GM12878 (cell line): ENCODE measurements around the gene LYPD5. TPM values are rescaled to one million over a fixed set of nuclear protein-coding genes. Genes with fewer than 3 reads are reported as not detected.
A peak's percentile ranks its signal among the peaks of the same experiment; 100 is the strongest.

ENCODE experiments used
- BCLAF1 ChIP-seq: fragments of 450-650 bp; IDR thresholded peaks from 2 replicates; pipeline ENCODE4 v1.6.1; 2017; ENCODE audit warnings: antibody characterized with exemption, mild to moderate bottlenecking, moderate library complexity
- CUX1 ChIP-seq: IDR thresholded peaks from 2 replicates; pipeline ENCODE4 v1.6.1; 2012; ENCODE audit warnings: improper control_type of control experiment, low read depth, low read length; ENCODE audit not compliant: insufficient replicate concordance
- E4F1 ChIP-seq: fragments of 450-650 bp; IDR thresholded peaks from 2 replicates; pipeline ENCODE4 v1.6.1; 2018; ENCODE audit warnings: borderline replicate concordance, mild to moderate bottlenecking; ENCODE audit not compliant: partially characterized antibody
- ELK1 ChIP-seq: IDR thresholded peaks from 2 replicates; pipeline ENCODE4 v1.6.1; 2012; ENCODE audit warnings: low read depth, low read length, improper control_type of control experiment
- GATAD2B ChIP-seq: fragments of 450-650 bp; conservative IDR thresholded peaks from 2 replicates; pipeline ENCODE4 v1.6.1; 2017; ENCODE audit warnings: low read depth, mild to moderate bottlenecking, moderate library complexity
- HDAC2 ChIP-seq: fragments of 200-600 bp; sonication (generic); IDR thresholded peaks from 2 replicates; pipeline ENCODE4 v1.6.1; 2017
- MYB ChIP-seq: fragments of 150-350 bp; IDR thresholded peaks from 2 replicates; pipeline ENCODE4 v1.6.1; 2014; ENCODE audit warnings: mild to moderate bottlenecking, low read depth, low read length, borderline replicate concordance
- NFXL1 ChIP-seq: fragments of 450-650 bp; IDR thresholded peaks from 2 replicates; pipeline ENCODE4 v1.6.1; 2017; ENCODE audit warnings: antibody characterized with exemption, mild to moderate bottlenecking, borderline replicate concordance
- POLR2A ChIP-seq: IDR thresholded peaks from 2 replicates; pipeline ENCODE4 v1.6.1; 2011; ENCODE audit warnings: low read depth, mild to moderate bottlenecking, low read length
- RBBP5 ChIP-seq: fragments of 200-600 bp; sonication (generic); conservative IDR thresholded peaks from 2 replicates; pipeline ENCODE4 v1.6.1; 2016
- SIX5 ChIP-seq: IDR thresholded peaks from 2 replicates; pipeline ENCODE4 v1.6.1; 2011; ENCODE audit warnings: mild to moderate bottlenecking, low read depth, low read length, moderate library complexity; ENCODE audit not compliant: severe bottlenecking
- SKIL ChIP-seq: fragments of 450-650 bp; IDR thresholded peaks from 2 replicates; pipeline ENCODE4 v1.6.1; 2017; ENCODE audit warnings: mild to moderate bottlenecking, low read depth, inconsistent platforms; ENCODE audit not compliant: poor library complexity, severe bottlenecking
- TCF3 ChIP-seq: IDR thresholded peaks from 2 replicates; pipeline ENCODE4 v1.6.1; 2012; ENCODE audit warnings: low read depth, mild to moderate bottlenecking, low read length, borderline replicate concordance; ENCODE audit not compliant: insufficient read depth
- polyA plus RNA-seq, 11 experiments: library from polyadenylated mRNA; depleted of rRNA in 4 of 11; unstranded in 6 of 11; stranded (reverse) in 5 of 11; fragments of >200 nt; fragmentation: Nextera tagmentation in 4 of 11; fragmentation: Illumina TruSeq in 1 of 11; extraction: Ambion mirVana in 4 of 11; extraction: Trizol in 1 of 11; gene quantifications; 1 replicate in 1 of 11; 2 replicates in 10 of 11; pipeline versions ENCODE4 v1.2.1 to v1.2.3, GENCODE V29; 2011 to 2016; ENCODE audit warnings: inconsistent platforms in 2 of 11, missing spikeins in 2 of 11, low read depth in 1 of 11
- total RNA-seq, 4 experiments: library from RNA; depleted of rRNA in 3 of 4; stranded (reverse); fragments of >200 nt in 3 of 4; fragmentation: Illumina TruSeq in 1 of 4; extraction: Trizol in 1 of 4; gene quantifications; 2 replicates each; pipeline versions ENCODE4 v1.2.1 to v1.2.3, GENCODE V29; 2013 to 2021

The LYPD5 gene
- total and polyA plus RNA-seq, 10 of the 15 experiments (the other 5 are each of a cell fraction or from before 2014, with no cell fraction given), result 0.04 to 2.2 (median 0.69) TPM; not detected in 1

GRCh38 chr19:43763473-43763939 lies 38.7 kb downstream of the LYPD5 start (continued):
- no peak for TF ChIP-seq MYB
- TF ChIP-seq SIX5, result no peak
- TF ChIP-seq BCLAF1, result no peak
- TF ChIP-seq CUX1, result no peak
- peak; percentile 49; the same call in 1 of the 2 replicates for TF ChIP-seq POLR2A
- TF ChIP-seq RBBP5, result no peak
- TF ChIP-seq NFXL1, result no peak
- peak; percentile 62 for TF ChIP-seq SKIL
- TF ChIP-seq GATAD2B, result 0 out of 2 replicates have a peak, but pooled peaks have one; percentile 57
- TF ChIP-seq ELK1, result no peak
- TF ChIP-seq HDAC2, result no peak
- no peak for TF ChIP-seq E4F1
- TF ChIP-seq TCF3, result peak; percentile 39; the same call in 1 of the 2 replicates
